Thyroid gland (tissue), 4 donors: ENCODE results near the gene LAMA2.

Experiments
- POLR2A ChIP-seq, 2 donors: fragments of 450-650 bp; IDR thresholded peaks; one replicate each; pipeline ENCODE4 v1.6.1; 2017; ENCODE audit warnings: antibody characterized with exemption in 2 of 2, mild to moderate bottlenecking in 2 of 2, moderate library complexity in 1 of 2
- TF ChIP-seq, protein P1 (sequence below), 6 experiments: fragments of 200-600 bp in 3 of 6; fragments of 450-650 bp in 3 of 6; sonication (generic) in 3 of 6; IDR thresholded peaks; one replicate each; pipeline ENCODE4 v1.5.1; 2016 to 2019; ENCODE audit warnings: antibody characterized with exemption in 6 of 6, mild to moderate bottlenecking in 2 of 6, inconsistent platforms in 1 of 6, moderate library complexity in 1 of 6

GRCh38 chr6:129184808-129185366 is 301.9 kb downstream of the LAMA2 start:
- TF ChIP-seq, protein P1, sequence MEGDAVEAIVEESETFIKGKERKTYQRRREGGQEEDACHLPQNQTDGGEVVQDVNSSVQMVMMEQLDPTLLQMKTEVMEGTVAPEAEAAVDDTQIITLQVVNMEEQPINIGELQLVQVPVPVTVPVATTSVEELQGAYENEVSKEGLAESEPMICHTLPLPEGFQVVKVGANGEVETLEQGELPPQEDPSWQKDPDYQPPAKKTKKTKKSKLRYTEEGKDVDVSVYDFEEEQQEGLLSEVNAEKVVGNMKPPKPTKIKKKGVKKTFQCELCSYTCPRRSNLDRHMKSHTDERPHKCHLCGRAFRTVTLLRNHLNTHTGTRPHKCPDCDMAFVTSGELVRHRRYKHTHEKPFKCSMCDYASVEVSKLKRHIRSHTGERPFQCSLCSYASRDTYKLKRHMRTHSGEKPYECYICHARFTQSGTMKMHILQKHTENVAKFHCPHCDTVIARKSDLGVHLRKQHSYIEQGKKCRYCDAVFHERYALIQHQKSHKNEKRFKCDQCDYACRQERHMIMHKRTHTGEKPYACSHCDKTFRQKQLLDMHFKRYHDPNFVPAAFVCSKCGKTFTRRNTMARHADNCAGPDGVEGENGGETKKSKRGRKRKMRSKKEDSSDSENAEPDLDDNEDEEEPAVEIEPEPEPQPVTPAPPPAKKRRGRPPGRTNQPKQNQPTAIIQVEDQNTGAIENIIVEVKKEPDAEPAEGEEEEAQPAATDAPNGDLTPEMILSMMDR (IDR thresholded peaks at IDR 0.05) = no peak
- no peak for TF ChIP-seq POLR2A (IDR thresholded peaks at IDR 0.05)
